OCI-LY1 (cell line): ENCODE results near the gene EFNA2.

Experiments
- EZH2 ChIP-seq: fragments of 200-600 bp; sonication (generic), shearing (Covaris generic); IDR thresholded peaks from 2 replicates; pipeline ENCODE4 v1.8.0; 2017; ENCODE audit warnings: borderline replicate concordance, mixed run types, mild to moderate bottlenecking, antibody characterized with exemption, low read length, moderate library complexity, mixed read lengths
- TF ChIP-seq, protein P1 (sequence below): fragments of 200-600 bp; sonication (generic), shearing (Covaris generic); IDR thresholded peaks from 2 replicates; pipeline ENCODE4 v1.5.1; 2017; ENCODE audit warnings: mild to moderate bottlenecking, antibody characterized with exemption, low read length, moderate library complexity, mixed read lengths

DNA sequence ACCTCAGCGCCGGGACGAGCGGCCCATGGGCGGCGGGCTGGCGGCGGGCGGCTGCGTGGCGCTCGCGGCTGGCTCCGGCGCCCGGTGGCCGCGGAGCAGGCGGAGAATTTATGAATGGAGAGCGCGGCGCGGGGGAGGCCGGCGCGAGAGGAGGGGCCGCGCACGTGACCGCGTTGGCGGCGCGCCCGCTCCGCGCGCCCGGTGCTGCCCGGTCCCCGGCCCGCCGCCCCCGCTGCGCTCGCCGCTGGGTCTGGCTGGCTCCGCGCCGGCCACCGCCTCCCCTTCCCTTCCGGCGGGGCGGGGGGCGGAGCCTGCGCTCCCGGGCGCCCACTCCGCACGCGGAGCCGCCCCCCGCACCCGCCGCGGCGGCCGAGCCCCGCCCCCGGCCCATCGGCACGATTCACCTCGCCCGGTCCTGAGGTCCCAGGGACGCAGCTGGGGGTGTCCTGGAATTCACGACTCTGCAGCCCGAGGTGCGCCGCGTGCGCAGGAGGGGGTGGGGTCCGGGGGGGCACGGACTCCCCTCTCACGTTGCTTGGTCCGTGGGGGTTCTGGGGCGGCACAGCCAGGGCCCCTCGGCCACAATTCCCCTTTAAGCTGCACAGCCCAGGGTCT lies 47.8 kb upstream of the EFNA2 start, which contains the start of gene CBARP:
- TF ChIP-seq, protein P1, sequence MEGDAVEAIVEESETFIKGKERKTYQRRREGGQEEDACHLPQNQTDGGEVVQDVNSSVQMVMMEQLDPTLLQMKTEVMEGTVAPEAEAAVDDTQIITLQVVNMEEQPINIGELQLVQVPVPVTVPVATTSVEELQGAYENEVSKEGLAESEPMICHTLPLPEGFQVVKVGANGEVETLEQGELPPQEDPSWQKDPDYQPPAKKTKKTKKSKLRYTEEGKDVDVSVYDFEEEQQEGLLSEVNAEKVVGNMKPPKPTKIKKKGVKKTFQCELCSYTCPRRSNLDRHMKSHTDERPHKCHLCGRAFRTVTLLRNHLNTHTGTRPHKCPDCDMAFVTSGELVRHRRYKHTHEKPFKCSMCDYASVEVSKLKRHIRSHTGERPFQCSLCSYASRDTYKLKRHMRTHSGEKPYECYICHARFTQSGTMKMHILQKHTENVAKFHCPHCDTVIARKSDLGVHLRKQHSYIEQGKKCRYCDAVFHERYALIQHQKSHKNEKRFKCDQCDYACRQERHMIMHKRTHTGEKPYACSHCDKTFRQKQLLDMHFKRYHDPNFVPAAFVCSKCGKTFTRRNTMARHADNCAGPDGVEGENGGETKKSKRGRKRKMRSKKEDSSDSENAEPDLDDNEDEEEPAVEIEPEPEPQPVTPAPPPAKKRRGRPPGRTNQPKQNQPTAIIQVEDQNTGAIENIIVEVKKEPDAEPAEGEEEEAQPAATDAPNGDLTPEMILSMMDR = no peak
- no peak for TF ChIP-seq EZH2
